Neural cell (in vitro differentiated cells): ENCODE results near the gene LPIN2.

Experiments
- CTCF ChIP-seq: fragments of 450-650 bp; IDR thresholded peaks from 2 replicates; pipeline ENCODE4 v1.5.1; 2014; ENCODE audit warnings: antibody characterized with exemption, mild to moderate bottlenecking, moderate library complexity; ENCODE audit not compliant: poor library complexity, severe bottlenecking
- EP300 ChIP-seq: fragments of 450-650 bp; conservative IDR thresholded peaks from 2 replicates; pipeline ENCODE4 v1.6.1; 2014; ENCODE audit warnings: antibody characterized with exemption, mild to moderate bottlenecking, moderate library complexity; ENCODE audit not compliant: poor library complexity, severe bottlenecking
- EZH2 ChIP-seq: fragments of 200-600, 300-800 bp; shearing (Covaris generic), sonication (generic); IDR thresholded peaks from 2 replicates; pipeline ENCODE4 v1.6.1; 2014; ENCODE audit warnings: antibody characterized with exemption, low read length, borderline replicate concordance, mild to moderate bottlenecking; ENCODE audit not compliant: insufficient read depth, poor library complexity, severe bottlenecking
- MXI1 ChIP-seq: fragments of 450-650 bp; conservative IDR thresholded peaks from 2 replicates; pipeline ENCODE4 v1.6.1; 2014; ENCODE audit warnings: antibody characterized with exemption, mild to moderate bottlenecking; ENCODE audit not compliant: poor library complexity, severe bottlenecking
- POLR2AphosphoS5 ChIP-seq: IDR thresholded peaks from 2 replicates; pipeline ENCODE4 v1.6.1; 2012
- RAD21 ChIP-seq: fragments of 450-650 bp; conservative IDR thresholded peaks from 2 replicates; pipeline ENCODE4 v1.6.1; 2014; ENCODE audit warnings: antibody characterized with exemption, mild to moderate bottlenecking, moderate library complexity
- REST ChIP-seq: IDR thresholded peaks from 2 replicates; pipeline ENCODE4 v1.6.1; 2012; ENCODE audit warnings: borderline replicate concordance
- SMC3 ChIP-seq: fragments of 450-650 bp; conservative IDR thresholded peaks from 2 replicates; pipeline ENCODE4 v1.6.1; 2014; ENCODE audit warnings: antibody characterized with exemption, mild to moderate bottlenecking, moderate library complexity; ENCODE audit not compliant: poor library complexity
- TAF1 ChIP-seq: IDR thresholded peaks from 2 replicates; pipeline ENCODE4 v1.6.1; 2012; ENCODE audit warnings: low read depth

GRCh38 chr18:2971741-2972552 is 41.0 kb downstream of the LPIN2 start:
- TF ChIP-seq CTCF: no peak
- TF ChIP-seq EZH2: no peak
- TF ChIP-seq RAD21: no peak
- no peak for TF ChIP-seq POLR2AphosphoS5
- no peak for TF ChIP-seq REST
- TF ChIP-seq SMC3: no peak
- TF ChIP-seq TAF1: no peak
- no peak for TF ChIP-seq EP300
- no peak for TF ChIP-seq MXI1
